OCI-LY7 (cell line): ENCODE results near the gene PTPRO. TPM values are rescaled to one million over a fixed set of nuclear protein-coding genes. Genes with fewer than 3 reads are reported as not detected.

Source experiments
- BruUV-seq: library from RNA; stranded (reverse); fragments of 400-500 nt; replicated peaks from 2 replicates; lab custom pipeline; 2021; lab: Mats Ljungman, UMichigan
- CTCF ChIA-PET: fragments of 300-600 bp; sonication (Branson Sonifier 250); formaldehyde crosslinking; loops from one replicate; lab custom pipeline; 2022; ENCODE audit warnings: antibody characterized with exemption; ENCODE audit not compliant: unreplicated experiment; lab: Charles Lee
- POLR2A ChIA-PET: fragments of 300-600 bp; sonication (Branson Sonifier 250); formaldehyde crosslinking; loops from one replicate; lab custom pipeline; 2022; ENCODE audit warnings: antibody characterized with exemption; lab: Charles Lee
- DNase-seq: peaks from one replicate; pipeline ENCODE4 v3.0.0-alpha.2; 2015; ENCODE audit warnings: low spot score
- H2AFZ ChIP-seq: fragments of 200-600 bp; sonication (generic), shearing (Covaris generic); 2 replicates; pipeline ENCODE4 v1.6.1; 2014; ENCODE audit warnings: mild to moderate bottlenecking, antibody characterized with exemption, low read length, moderate library complexity
- H3K27ac ChIP-seq: fragments of 200-600 bp; sonication (generic); 2 replicates; pipeline ENCODE4 v1.5.1; 2014; ENCODE audit warnings: mixed run types, low read depth, mild to moderate bottlenecking, moderate library complexity, low read length, inconsistent platforms; ENCODE audit not compliant: poor library complexity, severe bottlenecking
- H3K36me3 ChIP-seq: fragments of 200-600 bp; sonication (generic); 2 replicates; pipeline ENCODE4 v1.6.1; 2014; ENCODE audit warnings: mild to moderate bottlenecking, antibody characterized with exemption, low read length, moderate library complexity, mixed read lengths; ENCODE audit not compliant: insufficient read depth
- H3K4me1 ChIP-seq: fragments of 200-600 bp; sonication (generic); 2 replicates; pipeline ENCODE4 v1.5.1; 2014; ENCODE audit warnings: mild to moderate bottlenecking, low read length; ENCODE audit not compliant: insufficient read depth, poor library complexity, severe bottlenecking
- H3K4me2 ChIP-seq: fragments of 200-600 bp; sonication (generic); 2 replicates; pipeline ENCODE4 v1.6.1; 2014; ENCODE audit warnings: mild to moderate bottlenecking, low read length
- H3K4me3 ChIP-seq: fragments of 200-600 bp; sonication (generic); 2 replicates; pipeline ENCODE4 v1.5.1; 2014; ENCODE audit warnings: mild to moderate bottlenecking, low read depth, low read length; ENCODE audit not compliant: poor library complexity, severe bottlenecking
- H3K79me2 ChIP-seq: fragments of 200-600 bp; sonication (generic); 2 replicates; pipeline ENCODE4 v1.6.1; 2016; ENCODE audit warnings: low read depth, mild to moderate bottlenecking, low read length, moderate library complexity, mixed read lengths; ENCODE audit not compliant: insufficient read depth
- H3K9me2 ChIP-seq: fragments of 200-600 bp; sonication (generic); 2 replicates; pipeline ENCODE4 v1.6.1; 2016; ENCODE audit warnings: mild to moderate bottlenecking, low read length, mixed read lengths; ENCODE audit not compliant: insufficient read depth
- H3K9me3 ChIP-seq: fragments of 200-600 bp; sonication (generic); 2 replicates; pipeline ENCODE4 v1.6.1; 2014; ENCODE audit warnings: mild to moderate bottlenecking, mixed run types, low read length, mixed read lengths
- H4K20me1 ChIP-seq: fragments of 200-600 bp; sonication (generic); 2 replicates; pipeline ENCODE4 v1.6.1; 2014; ENCODE audit warnings: mild to moderate bottlenecking, antibody characterized with exemption, low read length, moderate library complexity, mixed read lengths; ENCODE audit not compliant: insufficient read depth
- CTCF ChIP-seq: fragments of 200-600 bp; sonication (generic); conservative IDR thresholded peaks from 2 replicates; pipeline ENCODE4 v1.5.1; 2014; ENCODE audit warnings: mild to moderate bottlenecking, antibody characterized with exemption, low read length, moderate library complexity, mixed read lengths
- EZH2phosphoT487 ChIP-seq: fragments of 200-600 bp; sonication (generic); IDR thresholded peaks from 2 replicates; pipeline ENCODE4 v1.6.1; 2018; ENCODE audit warnings: low read depth, borderline replicate concordance, mild to moderate bottlenecking, mixed run types, antibody characterized with exemption, low read length, moderate library complexity, mixed read lengths
- intact Hi-C: fragments of 100-400 bp; cut with micrococcal nuclease; formaldehyde crosslinking; loops from one replicate; pipeline ENCODE4 v1.10.0; 2022; ENCODE audit not compliant: unreplicated experiment
- total RNA-seq, 2 experiments: library from RNA; depleted of rRNA in 1 of 2; stranded (reverse); fragments of >200 nt in 1 of 2; shearing (Covaris generic) in 1 of 2; gene quantifications; 2 replicates each; pipeline ENCODE4 v1.2.3, GENCODE V29; 2014 to 2022

Gene PTPRO
- total RNA-seq, 2 experiments from 2014 or later, result 0.06 to 0.23 TPM

DNA sequence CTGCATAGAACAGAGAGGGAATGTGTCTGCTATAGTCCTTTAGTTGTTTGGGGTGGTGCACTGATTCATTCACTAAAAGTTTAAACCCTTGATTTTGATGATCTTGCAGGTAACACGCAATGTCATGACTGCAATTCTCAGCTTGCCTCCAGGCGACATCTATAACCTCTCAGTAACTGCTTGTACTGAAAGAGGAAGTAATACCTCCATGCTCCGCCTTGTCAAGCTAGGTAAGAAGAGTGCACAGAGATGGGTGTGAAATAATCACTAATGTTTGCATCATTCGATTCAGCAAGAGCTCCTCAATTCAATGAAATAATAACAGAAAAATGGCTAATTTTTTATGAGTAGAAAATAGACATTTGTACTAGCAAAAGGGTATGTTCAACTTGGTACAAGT lies 203.7 kb downstream of the PTPRO start:
- Histone ChIP-seq H3K9me2 (no peaks in the 10 kb centered on the region), H2AFZ (peak overlapping the region; percentile 90; the same call in 1 of the 2 replicates), H3K4me2 (peak overlapping the region; percentile 59), H3K27ac (no peak overlapping the region), H3K4me3 (no peak overlapping the region), H3K9me3 (peaks cover 5% of the 10 kb centered on the region; the same call in 1 of the 2 replicates), H3K79me2 (no peaks in the 10 kb centered on the region), H4K20me1 (no peaks in the 10 kb centered on the region), H3K36me3 (no peaks in the 10 kb centered on the region), H3K4me1 (peaks cover 15% of the 10 kb centered on the region)
- DNase-seq, result peak; percentile 88
- ChIA-PET POLR2A (interaction anchor here (0.6 to 1.8 kb wide), 10 partner anchors 10 to 751 kb away, joined by 3 to 5 read pairs (median 3); no protein-coding TSS in a partner anchor), CTCF (interaction anchor here (2.1 kb wide), 1 partner anchor 59 kb away, joined by 7 read pairs; no protein-coding TSS in a partner anchor)
- 0 out of 2 replicates have a peak, but pooled peaks have one; percentile 38 for TF ChIP-seq CTCF
- TF ChIP-seq EZH2phosphoT487, result no peak
- intact Hi-C loops, result loop anchor here (10.0 kb wide), 3 partner anchors 371 to 801 kb away; partner anchors contain the start of genes C12orf60 and WBP11
- BruUV-seq, result no TSS peak

DNA sequence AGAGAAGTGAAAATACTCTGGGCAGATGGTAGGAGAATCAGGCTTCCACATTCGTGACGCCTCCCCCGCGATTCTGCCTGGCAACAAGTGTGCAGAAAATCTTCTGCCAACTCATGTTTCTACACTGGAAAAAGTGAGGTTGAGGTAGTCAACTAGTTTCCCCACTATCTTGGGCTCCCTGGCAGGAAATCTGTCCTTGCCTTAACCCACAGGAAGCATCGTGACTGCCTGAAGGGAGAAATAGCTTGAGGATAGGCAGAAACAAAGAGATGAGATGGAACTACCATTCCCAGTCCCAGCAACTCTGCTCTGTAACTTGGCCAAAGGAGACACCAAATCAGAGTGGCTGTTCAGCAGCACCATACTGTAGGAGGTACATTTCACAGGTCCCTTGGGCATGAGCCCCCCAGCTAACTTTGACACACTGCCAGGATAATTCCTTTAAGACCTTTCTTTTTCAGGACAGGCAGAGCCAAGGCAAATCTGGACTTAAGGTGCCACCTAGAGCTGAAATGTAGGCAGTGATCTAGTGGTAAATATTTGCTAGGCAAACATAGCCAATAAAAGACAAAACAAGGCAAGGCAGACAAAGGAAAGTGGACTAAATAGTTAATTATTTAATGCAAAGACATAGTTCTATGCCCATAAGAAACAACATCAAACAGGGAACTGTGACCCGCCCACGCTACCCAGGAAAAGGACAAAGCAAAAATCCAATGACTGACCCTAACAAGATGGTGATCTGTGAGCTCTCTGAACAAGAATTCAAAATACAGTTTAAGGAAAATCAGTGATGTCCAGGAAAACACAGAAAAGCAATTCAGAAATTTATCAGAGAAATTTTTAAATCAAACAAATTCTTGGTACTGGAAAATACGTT lies 205.1 kb downstream of the PTPRO start:
- no peaks in the 10 kb centered on the region for H3K36me3 ChIP-seq
- intact Hi-C loops, result loop anchor here (10.0 kb wide), 3 partner anchors 373 to 803 kb away; partner anchors contain the start of genes C12orf60 and WBP11

More for the DNA sequence above, 205.1 kb downstream of the PTPRO start:
- Histone ChIP-seq H2AFZ (peak overlapping the region; percentile 70; the same call in 1 of the 2 replicates), H3K4me3 (no peak overlapping the region), H3K4me2 (no peak overlapping the region), H3K9me2 (no peaks in the 10 kb centered on the region), H3K9me3 (peaks cover 5% of the 10 kb centered on the region; the same call in 1 of the 2 replicates), H3K27ac (no peak overlapping the region), H3K4me1 (peaks cover 15% of the 10 kb centered on the region), H4K20me1 (no peaks in the 10 kb centered on the region), H3K79me2 (no peaks in the 10 kb centered on the region)
- TF ChIP-seq EZH2phosphoT487 (no peak), CTCF (peak; percentile 50)
- ChIA-PET POLR2A (interaction anchor here (0.6 to 1.2 kb wide), 3 partner anchors 22 to 69 kb away, joined by 3 read pairs; no protein-coding TSS in a partner anchor), CTCF (no interaction called here)
- DNase-seq, result peak; percentile 23
- BruUV-seq, result no TSS peak
